Measurements from ENCODE around the gene CFAP45. TPM values are rescaled to one million over a fixed set of nuclear protein-coding genes. Genes with fewer than 3 reads are reported as not detected.

Gene CFAP45
- total RNA-seq, 1 experiment from 2014 or later: 0.48 TPM

GRCh38 chr1:159869173-159869572 lies 30.8 kb downstream of the CFAP45 start:
- Mint-ChIP-seq H3K4me1 (peaks cover 4% of the 10 kb centered on the region), H3K9me3 (no peaks in the 10 kb centered on the region), H3K27ac (no peak overlapping the region), H3K27me3 (ENCODE audit: low read depth) (no peaks in the 10 kb centered on the region; the same call in 1 of the 2 replicates), H3K36me3 (no peaks in the 10 kb centered on the region), H3K4me3 (no peak overlapping the region)
- ChIA-PET CTCF (interaction anchor here (1.9 to 2.2 kb wide), 3 partner anchors 18 to 138 kb away, joined by 6 to 11 read pairs (median 9); no protein-coding TSS in a partner anchor), POLR2A (no interaction called here)
- DNase-seq (ENCODE audit: low spot score): no peak
- ATAC-seq: no peak
- peak; percentile 64 for TF ChIP-seq ZNF423 (CRISPR knock-in tag; IDR thresholded peaks at IDR 0.05)
- TF ChIP-seq ZNF138 (CRISPR knock-in tag; conservative IDR thresholded peaks at IDR 0.05): no peak

GRCh38 chr1:159868766-159869165 lies 31.2 kb downstream of the CFAP45 start:
- ChIA-PET CTCF (interaction anchor here (1.1 to 2.2 kb wide), 4 partner anchors 18 to 138 kb away, joined by 3 to 11 read pairs (median 8); no protein-coding TSS in a partner anchor), POLR2A (no interaction called here)
- H3K27me3 Mint-ChIP-seq (ENCODE audit: low read depth): no peaks in the 10 kb centered on the region; the same call in 1 of the 2 replicates
- DNase-seq (ENCODE audit: low spot score) (no peak), ATAC-seq (no peak)
- H3K9me3 Mint-ChIP-seq: no peaks in the 10 kb centered on the region
- H3K4me3 Mint-ChIP-seq: no peak overlapping the region
- no peaks in the 10 kb centered on the region for H3K36me3 Mint-ChIP-seq
- TF ChIP-seq NR1H2 (CRISPR knock-in tag; IDR thresholded peaks at IDR 0.05): no peak
- no peak for TF ChIP-seq ZBTB21 (CRISPR knock-in tag; IDR thresholded peaks at IDR 0.05; ENCODE audit: borderline replicate concordance)
- no peak for TF ChIP-seq MXD4 (CRISPR knock-in tag; IDR thresholded peaks at IDR 0.05; ENCODE audit: borderline replicate concordance)
- no peak for TF ChIP-seq ZNF263 (CRISPR knock-in tag; IDR thresholded peaks at IDR 0.05; ENCODE audit: low read depth)
- TF ChIP-seq PREB (CRISPR knock-in tag; IDR thresholded peaks at IDR 0.05; ENCODE audit: borderline replicate concordance): no peak
- TF ChIP-seq ZNF138 (CRISPR knock-in tag; conservative IDR thresholded peaks at IDR 0.05): no peak
- no peak for TF ChIP-seq GRHL2 (CRISPR knock-in tag; IDR thresholded peaks at IDR 0.05; ENCODE audit: insufficient replicate concordance, severe bottlenecking)
- TF ChIP-seq ZSCAN18 (CRISPR knock-in tag; IDR thresholded peaks at IDR 0.05): no peak
- no peak for TF ChIP-seq SP1 (CRISPR knock-in tag; conservative IDR thresholded peaks at IDR 0.05)
- no peak for TF ChIP-seq ZNF317 (CRISPR knock-in tag; IDR thresholded peaks at IDR 0.05; ENCODE audit: borderline replicate concordance, low read depth)
- no peak for TF ChIP-seq E2F5 (CRISPR knock-in tag; IDR thresholded peaks at IDR 0.05)
- TF ChIP-seq USF1 (CRISPR knock-in tag; IDR thresholded peaks at IDR 0.05): no peak
- no peak for TF ChIP-seq IRF1 (CRISPR knock-in tag; IDR thresholded peaks at IDR 0.05)
- no peak for TF ChIP-seq EMX1 (CRISPR knock-in tag; IDR thresholded peaks at IDR 0.05)
- no peak for TF ChIP-seq GABPB1 (CRISPR knock-in tag; IDR thresholded peaks at IDR 0.05)
- TF ChIP-seq RELA (CRISPR knock-in tag; IDR thresholded peaks at IDR 0.05; ENCODE audit: borderline replicate concordance): no peak
- peaks cover 4% of the 10 kb centered on the region for H3K4me1 Mint-ChIP-seq
- H3K27ac Mint-ChIP-seq: no peak overlapping the region

- DNase-seq (ENCODE audit: low spot score): peak; percentile 40
- Mint-ChIP-seq H3K9me3 (no peaks in the 10 kb centered on the region), H3K4me3 (no peak overlapping the region), H3K27ac (no peak overlapping the region), H3K36me3 (no peaks in the 10 kb centered on the region), H3K4me1 (peaks cover 4% of the 10 kb centered on the region), H3K27me3 (ENCODE audit: low read depth) (no peaks in the 10 kb centered on the region)
- peak; percentile 92 for ATAC-seq
- ChIA-PET POLR2A (no interaction called here), CTCF (interaction anchor here (1.1 to 2.2 kb wide), 3 partner anchors 16 to 140 kb away, joined by 3 to 11 read pairs (median 6); no protein-coding TSS in a partner anchor)
- TF ChIP-seq AFF4 (CRISPR knock-in tag; IDR thresholded peaks at IDR 0.05; ENCODE audit: borderline replicate concordance) (no peak), E2F1 (CRISPR knock-in tag; IDR thresholded peaks at IDR 0.05) (no peak), ZNF396 (CRISPR knock-in tag; IDR thresholded peaks at IDR 0.05; ENCODE audit: borderline replicate concordance) (no peak), ATF3 (CRISPR knock-in tag; conservative IDR thresholded peaks at IDR 0.05) (no peak), NFE2L1 (CRISPR knock-in tag; IDR thresholded peaks at IDR 0.05) (no peak)
These were observed 32.3 kb downstream of the CFAP45 start for GRCh38 chr1:159867664-159868026.
